ENCODE measurements around the gene DMTF1. TPM values are rescaled to one million over a fixed set of nuclear protein-coding genes. Genes with fewer than 3 reads are reported as not detected.

Gene DMTF1
- total and polyA plus RNA-seq, 9 of the 15 experiments (the other 6 are each of a cell fraction or from before 2014, with no cell fraction given) = 25.7 to 208 (median 74.7) TPM

- TF ChIP-seq, protein P1, sequence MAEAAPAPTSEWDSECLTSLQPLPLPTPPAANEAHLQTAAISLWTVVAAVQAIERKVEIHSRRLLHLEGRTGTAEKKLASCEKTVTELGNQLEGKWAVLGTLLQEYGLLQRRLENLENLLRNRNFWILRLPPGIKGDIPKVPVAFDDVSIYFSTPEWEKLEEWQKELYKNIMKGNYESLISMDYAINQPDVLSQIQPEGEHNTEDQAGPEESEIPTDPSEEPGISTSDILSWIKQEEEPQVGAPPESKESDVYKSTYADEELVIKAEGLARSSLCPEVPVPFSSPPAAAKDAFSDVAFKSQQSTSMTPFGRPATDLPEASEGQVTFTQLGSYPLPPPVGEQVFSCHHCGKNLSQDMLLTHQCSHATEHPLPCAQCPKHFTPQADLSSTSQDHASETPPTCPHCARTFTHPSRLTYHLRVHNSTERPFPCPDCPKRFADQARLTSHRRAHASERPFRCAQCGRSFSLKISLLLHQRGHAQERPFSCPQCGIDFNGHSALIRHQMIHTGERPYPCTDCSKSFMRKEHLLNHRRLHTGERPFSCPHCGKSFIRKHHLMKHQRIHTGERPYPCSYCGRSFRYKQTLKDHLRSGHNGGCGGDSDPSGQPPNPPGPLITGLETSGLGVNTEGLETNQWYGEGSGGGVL (CRISPR knock-in tag; IDR thresholded peaks at IDR 0.05) = no peak
- TF ChIP-seq THRAP3 (IDR thresholded peaks at IDR 0.05; ENCODE audit: borderline replicate concordance) (no peak), C11orf30 (IDR thresholded peaks at IDR 0.05; ENCODE audit: low read depth) (peak; percentile 76), NELFE (IDR thresholded peaks at IDR 0.05; ENCODE audit: insufficient read depth, insufficient read length) (no peak), ZNF785 (CRISPR knock-in tag; IDR thresholded peaks at IDR 0.05) (no peak), NCOR1 (IDR thresholded peaks at IDR 0.05) (no peak), ZNF395 (CRISPR knock-in tag; IDR thresholded peaks at IDR 0.05) (0 out of 2 replicates have a peak, but pooled peaks have one; percentile 16), TARDBP (IDR thresholded peaks at IDR 0.05) (no peak), SMAD4 (CRISPR knock-in tag; conservative IDR thresholded peaks at IDR 0.05) (no peak), E4F1 (CRISPR knock-in tag; IDR thresholded peaks at IDR 0.05; ENCODE audit: borderline replicate concordance) (no peak), ZNF583 (CRISPR knock-in tag; IDR thresholded peaks at IDR 0.05) (no peak), ZNF584 (CRISPR knock-in tag; IDR thresholded peaks at IDR 0.05; ENCODE audit: low read depth) (0 out of 2 replicates have a peak, but pooled peaks have one; percentile 24), HMG20B (CRISPR knock-in tag; IDR thresholded peaks at IDR 0.05) (no peak), CBX5 (IDR thresholded peaks at IDR 0.05; ENCODE audit: borderline replicate concordance, low read depth) (no peak), SRSF9 (IDR thresholded peaks at IDR 0.05; ENCODE audit: borderline replicate concordance, low read depth, low read length) (no peak), ESRRB (CRISPR knock-in tag; IDR thresholded peaks at IDR 0.05; ENCODE audit: borderline replicate concordance) (no peak)
- TF ChIP-seq, protein P2, sequence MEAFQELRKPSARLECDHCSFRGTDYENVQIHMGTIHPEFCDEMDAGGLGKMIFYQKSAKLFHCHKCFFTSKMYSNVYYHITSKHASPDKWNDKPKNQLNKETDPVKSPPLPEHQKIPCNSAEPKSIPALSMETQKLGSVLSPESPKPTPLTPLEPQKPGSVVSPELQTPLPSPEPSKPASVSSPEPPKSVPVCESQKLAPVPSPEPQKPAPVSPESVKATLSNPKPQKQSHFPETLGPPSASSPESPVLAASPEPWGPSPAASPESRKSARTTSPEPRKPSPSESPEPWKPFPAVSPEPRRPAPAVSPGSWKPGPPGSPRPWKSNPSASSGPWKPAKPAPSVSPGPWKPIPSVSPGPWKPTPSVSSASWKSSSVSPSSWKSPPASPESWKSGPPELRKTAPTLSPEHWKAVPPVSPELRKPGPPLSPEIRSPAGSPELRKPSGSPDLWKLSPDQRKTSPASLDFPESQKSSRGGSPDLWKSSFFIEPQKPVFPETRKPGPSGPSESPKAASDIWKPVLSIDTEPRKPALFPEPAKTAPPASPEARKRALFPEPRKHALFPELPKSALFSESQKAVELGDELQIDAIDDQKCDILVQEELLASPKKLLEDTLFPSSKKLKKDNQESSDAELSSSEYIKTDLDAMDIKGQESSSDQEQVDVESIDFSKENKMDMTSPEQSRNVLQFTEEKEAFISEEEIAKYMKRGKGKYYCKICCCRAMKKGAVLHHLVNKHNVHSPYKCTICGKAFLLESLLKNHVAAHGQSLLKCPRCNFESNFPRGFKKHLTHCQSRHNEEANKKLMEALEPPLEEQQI (IDR thresholded peaks at IDR 0.05) = 0 out of 2 replicates have a peak, but pooled peaks have one; percentile 14
- TF ChIP-seq, protein P3, sequence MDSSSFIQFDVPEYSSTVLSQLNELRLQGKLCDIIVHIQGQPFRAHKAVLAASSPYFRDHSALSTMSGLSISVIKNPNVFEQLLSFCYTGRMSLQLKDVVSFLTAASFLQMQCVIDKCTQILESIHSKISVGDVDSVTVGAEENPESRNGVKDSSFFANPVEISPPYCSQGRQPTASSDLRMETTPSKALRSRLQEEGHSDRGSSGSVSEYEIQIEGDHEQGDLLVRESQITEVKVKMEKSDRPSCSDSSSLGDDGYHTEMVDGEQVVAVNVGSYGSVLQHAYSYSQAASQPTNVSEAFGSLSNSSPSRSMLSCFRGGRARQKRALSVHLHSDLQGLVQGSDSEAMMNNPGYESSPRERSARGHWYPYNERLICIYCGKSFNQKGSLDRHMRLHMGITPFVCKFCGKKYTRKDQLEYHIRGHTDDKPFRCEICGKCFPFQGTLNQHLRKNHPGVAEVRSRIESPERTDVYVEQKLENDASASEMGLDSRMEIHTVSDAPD (CRISPR knock-in tag; IDR thresholded peaks at IDR 0.05) = no peak
These were observed 1.1 kb upstream of the DMTF1 start (continued) for GRCh38 chr7:87151002-87151728.

All from K562 (cell line).